Mesenchymal stem cell (in vitro differentiated cells and primary cell): ENCODE data around the gene CBR1.

ENCODE experiments used
- DNase-seq: peaks from one replicate; pipeline ENCODE4 v3.0.0-alpha.2; 2013
- H2AFZ ChIP-seq: one replicate; pipeline ENCODE4 v1.6.1; 2013; ENCODE audit warnings: low read depth, mild to moderate bottlenecking, control low read depth, inconsistent platforms, low read length, moderate library complexity
- H2AK5ac ChIP-seq: 2 replicates; pipeline ENCODE4 v1.6.1; 2013; ENCODE audit warnings: low read length, moderate library complexity, mild to moderate bottlenecking, inconsistent platforms; ENCODE audit not compliant: severe bottlenecking
- H2BK120ac ChIP-seq: one replicate; pipeline ENCODE4 v1.6.1; 2013; ENCODE audit warnings: low read depth, mild to moderate bottlenecking, inconsistent platforms, low read length, moderate library complexity
- H2BK12ac ChIP-seq, 2 experiments: one replicate each; pipeline ENCODE4 v1.6.1; 2013; ENCODE audit warnings: inconsistent platforms in 2 of 2, low read length in 2 of 2, mild to moderate bottlenecking in 2 of 2, moderate library complexity in 2 of 2, control low read depth in 1 of 2
- H2BK15ac ChIP-seq: one replicate; pipeline ENCODE4 v1.6.1; 2013; ENCODE audit warnings: mild to moderate bottlenecking, low read depth, inconsistent platforms; ENCODE audit not compliant: poor library complexity, severe bottlenecking
- H2BK5ac ChIP-seq: 2 replicates; pipeline ENCODE4 v1.6.1; 2013; ENCODE audit warnings: low read depth, mild to moderate bottlenecking, low read length, control low read depth, inconsistent platforms; ENCODE audit not compliant: poor library complexity, severe bottlenecking
- H3K14ac ChIP-seq, 2 experiments: one replicate each; pipeline ENCODE4 v1.6.1; 2013; ENCODE audit warnings: inconsistent platforms in 2 of 2, low read length in 2 of 2, control low read depth in 1 of 2, mild to moderate bottlenecking in 1 of 2, moderate library complexity in 1 of 2
- H3K18ac ChIP-seq, 2 experiments: one replicate each; pipeline ENCODE4 v1.6.1; 2013; ENCODE audit warnings: inconsistent platforms in 2 of 2, low read length in 2 of 2, control low read depth in 1 of 2, low read depth in 1 of 2, mild to moderate bottlenecking in 1 of 2
- H3K23ac ChIP-seq, 2 experiments: one replicate each; pipeline ENCODE4 v1.6.1; 2013; ENCODE audit warnings: inconsistent platforms in 2 of 2, low read length in 2 of 2, mild to moderate bottlenecking in 2 of 2, moderate library complexity in 2 of 2, control low read depth in 1 of 2
- H3K27ac ChIP-seq: 2 replicates; pipeline ENCODE4 v1.5.1; 2013; ENCODE audit warnings: mild to moderate bottlenecking, moderate library complexity, low read length, control low read depth, inconsistent platforms; ENCODE audit not compliant: poor library complexity, severe bottlenecking
- H3K27me3 ChIP-seq, 2 experiments: 2 replicates each; pipeline versions ENCODE4 v1.6.1 to v1.7.0; 2013; ENCODE audit warnings: low read length in 2 of 2, mild to moderate bottlenecking in 2 of 2, moderate library complexity in 2 of 2, control low read depth in 1 of 2, inconsistent platforms in 1 of 2; ENCODE audit not compliant: control insufficient read depth in 1 of 2, insufficient read depth in 1 of 2
- H3K36me3 ChIP-seq, 2 experiments: 2 replicates each; pipeline versions ENCODE4 v1.6.1 to v1.7.0; 2013; ENCODE audit warnings: low read length in 2 of 2, control low read depth in 1 of 2, inconsistent platforms in 1 of 2, low read depth in 1 of 2, mild to moderate bottlenecking in 1 of 2; ENCODE audit not compliant: insufficient read depth in 2 of 2, control insufficient read depth in 1 of 2
- H3K4ac ChIP-seq, 2 experiments: one replicate each; pipeline ENCODE4 v1.6.1; 2013; ENCODE audit warnings: inconsistent platforms in 2 of 2, low read length in 2 of 2, mild to moderate bottlenecking in 2 of 2, moderate library complexity in 2 of 2, control low read depth in 1 of 2, low read depth in 1 of 2
- H3K4me1 ChIP-seq: 2 replicates; pipeline ENCODE4 v1.6.1; 2013; ENCODE audit warnings: low read depth, low read length, control low read depth; ENCODE audit not compliant: control insufficient read depth, insufficient read depth
- H3K4me2 ChIP-seq: 2 replicates; pipeline ENCODE4 v1.6.1; 2013; ENCODE audit warnings: low read length, mild to moderate bottlenecking, inconsistent platforms; ENCODE audit not compliant: poor library complexity, severe bottlenecking
- H3K4me3 ChIP-seq, 2 experiments: 2 replicates each; pipeline versions ENCODE4 v1.5.1 to v1.7.0; 2013; ENCODE audit warnings: low read length in 2 of 2, mild to moderate bottlenecking in 2 of 2, control low read depth in 1 of 2, low read depth in 1 of 2; ENCODE audit not compliant: insufficient read depth in 1 of 2
- H3K79me1 ChIP-seq: replicated peaks from 2 replicates; pipeline ENCODE4 v1.6.1; 2013; ENCODE audit warnings: mild to moderate bottlenecking, control low read depth, low read length, inconsistent platforms; ENCODE audit not compliant: poor library complexity, severe bottlenecking
- H3K9ac ChIP-seq: 2 replicates; pipeline ENCODE4 v1.7.0; 2013; ENCODE audit warnings: mild to moderate bottlenecking, low read length, moderate library complexity
- H3K9me3 ChIP-seq: 2 replicates; pipeline ENCODE4 v1.7.0; 2013; ENCODE audit warnings: mild to moderate bottlenecking, low read length; ENCODE audit not compliant: control insufficient read depth
- H4K8ac ChIP-seq: one replicate; pipeline ENCODE4 v1.6.1; 2013; ENCODE audit warnings: inconsistent platforms, mild to moderate bottlenecking, low read length, moderate library complexity
- H4K91ac ChIP-seq: one replicate; pipeline ENCODE4 v1.6.1; 2013; ENCODE audit warnings: mild to moderate bottlenecking, low read length, inconsistent platforms
- WGBS: methylation state at CpG from one replicate; pipeline ENCODE4 v1.1.7; 2013; ENCODE audit warnings: mixed read lengths; 5-methylcytosine and 5-hydroxymethylcytosine counted together

Gene CBR1

DNA sequence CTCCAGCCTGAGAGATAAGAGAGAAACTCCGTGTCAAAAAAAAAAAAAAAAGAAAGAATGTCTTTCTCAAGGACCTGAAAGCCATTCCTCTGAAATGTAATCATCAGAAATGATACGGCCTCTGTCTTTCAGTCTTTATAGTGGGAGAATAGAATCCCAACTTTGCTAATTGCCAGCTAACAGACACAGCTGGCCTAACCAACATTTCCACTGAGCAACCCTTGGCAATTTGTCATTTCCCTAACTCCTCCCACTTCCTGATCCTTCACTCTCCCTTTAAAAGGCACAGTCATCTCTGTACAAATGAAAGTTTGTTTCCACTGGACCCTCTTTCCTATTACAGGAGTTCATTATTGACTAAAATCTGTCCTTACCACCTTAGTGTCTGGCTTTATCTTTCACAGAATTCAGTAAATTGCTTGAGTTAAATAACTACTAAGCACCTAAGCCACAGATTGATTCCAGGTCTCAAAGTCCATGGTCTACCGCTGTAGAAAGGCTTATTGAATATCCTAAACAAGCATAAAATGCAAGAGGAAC is 4.3 kb upstream of the CBR1 start:
- H3K36me3 ChIP-seq = no peaks in the 10 kb centered on the region

DNA sequence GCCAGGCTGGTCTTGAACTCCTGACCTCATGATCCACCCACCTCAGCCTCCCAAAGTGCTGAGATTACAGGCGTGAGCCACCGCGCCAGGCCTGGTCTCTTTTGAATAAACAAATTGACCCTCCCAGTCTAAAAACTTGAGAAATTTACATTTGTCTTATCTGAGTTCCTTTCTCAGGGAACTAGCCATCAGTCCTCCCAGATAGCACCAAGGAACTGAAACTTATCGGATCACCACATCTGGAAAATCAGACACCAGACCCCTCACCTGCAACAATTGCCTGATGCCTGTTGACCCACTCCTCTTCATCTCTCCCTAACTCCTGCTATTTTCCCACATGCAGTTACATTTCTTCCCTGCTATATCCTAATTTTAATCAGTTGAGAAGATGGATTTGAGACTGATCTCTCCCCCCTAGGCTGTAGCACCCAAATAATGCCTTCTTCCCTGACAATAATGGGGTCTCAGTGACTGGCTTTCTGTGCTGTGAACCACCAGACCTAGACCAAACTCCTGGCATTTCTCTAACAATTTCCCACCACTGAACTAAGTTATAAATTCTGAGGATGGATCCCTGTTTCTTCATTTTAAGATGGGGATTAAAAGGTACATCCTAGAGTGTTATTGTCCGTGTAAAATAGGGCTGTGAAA is 951 bp upstream of the CBR1 start:
- Histone ChIP-seq H3K9me3 (peaks cover 5% of the 10 kb centered on the region), H4K91ac (no peak overlapping the region), H2AK5ac (no peak overlapping the region), H3K79me1 (no peaks in the 10 kb centered on the region), H3K4me2 (no peak overlapping the region), H3K23ac (no peak overlapping the region), H4K8ac (no peak overlapping the region), H3K27ac (no peak overlapping the region), H2BK15ac (no peak overlapping the region), H3K14ac (no peak overlapping the region), H3K27me3 (peaks cover 0 to 13% of the 10 kb centered on the region in 2 experiments), H2AFZ (no peak overlapping the region), H3K4me3 (peak overlapping the region in 1 of 2 experiments; percentile 91), H3K4me1 (no peaks in the 10 kb centered on the region), H3K18ac (no peak overlapping the region), H3K36me3 (peaks cover 0 to 30% of the 10 kb centered on the region in 2 experiments), H2BK12ac (no peak overlapping the region), H2BK120ac (no peak overlapping the region), H3K4ac (no peak overlapping the region), H2BK5ac (no peak overlapping the region), H3K9ac (peak overlapping the region; percentile 90)
- WGBS = 99% methylated on average over 4 of the region's 5 CpGs
- no peak for DNase-seq

More for the DNA sequence above, 4.3 kb upstream of the CBR1 start:
- no peak overlapping the region for H3K18ac ChIP-seq
- H3K4me1 ChIP-seq = no peaks in the 10 kb centered on the region
- H3K9ac ChIP-seq = peak overlapping the region; percentile 4
- H3K9me3 ChIP-seq = peaks cover 5% of the 10 kb centered on the region
- H3K4me3 ChIP-seq = no peak overlapping the region
- no peak overlapping the region for H3K4ac ChIP-seq
- no peak overlapping the region for H3K4me2 ChIP-seq
- H2BK12ac ChIP-seq = no peak overlapping the region
- no peak overlapping the region for H3K14ac ChIP-seq
- 96% methylated on average over 1 of the region's 3 CpGs for whole genome bisulfite sequencing
- no peak overlapping the region for H3K23ac ChIP-seq
- no peak overlapping the region for H2AFZ ChIP-seq
- peak; percentile 58 for DNase-seq
- no peak overlapping the region for H2AK5ac ChIP-seq
- H4K91ac ChIP-seq = no peak overlapping the region
- no peak overlapping the region for H4K8ac ChIP-seq
- no peak overlapping the region for H2BK5ac ChIP-seq
- H2BK120ac ChIP-seq = no peak overlapping the region
- H2BK15ac ChIP-seq = no peak overlapping the region
- no peaks in the 10 kb centered on the region for H3K27me3 ChIP-seq
- H3K79me1 ChIP-seq = no peaks in the 10 kb centered on the region
- H3K27ac ChIP-seq = no peak overlapping the region

GRCh38 chr21:36070999-36071398 is 1.2 kb downstream of the CBR1 start:
- no peak overlapping the region for H2BK120ac ChIP-seq
- H3K18ac ChIP-seq = no peak overlapping the region
- no peaks in the 10 kb centered on the region for H3K4me1 ChIP-seq
- H3K4me3 ChIP-seq = peak overlapping the region in 1 of 2 experiments; percentile 91
- no peak overlapping the region for H3K14ac ChIP-seq
- no peak overlapping the region for H2BK5ac ChIP-seq
- H3K4me2 ChIP-seq = no peak overlapping the region
- peak overlapping the region; percentile 90 for H3K9ac ChIP-seq
- no peak overlapping the region for H4K91ac ChIP-seq
- no peak overlapping the region for H3K4ac ChIP-seq
- H2AK5ac ChIP-seq = no peak overlapping the region
- H3K79me1 ChIP-seq = no peaks in the 10 kb centered on the region
- 88% methylated on average over 7 of the region's 7 CpGs for WGBS
- H2AFZ ChIP-seq = no peak overlapping the region
- H3K36me3 ChIP-seq = peaks cover 0 to 39% of the 10 kb centered on the region in 2 experiments
- peaks cover 0 to 20% of the 10 kb centered on the region in 2 experiments for H3K27me3 ChIP-seq
- no peak overlapping the region for H2BK12ac ChIP-seq
- peaks cover 5% of the 10 kb centered on the region for H3K9me3 ChIP-seq
- no peak overlapping the region for H3K23ac ChIP-seq
- DNase-seq = no peak
- H3K27ac ChIP-seq = no peak overlapping the region
- no peak overlapping the region for H4K8ac ChIP-seq
- H2BK15ac ChIP-seq = no peak overlapping the region

DNA sequence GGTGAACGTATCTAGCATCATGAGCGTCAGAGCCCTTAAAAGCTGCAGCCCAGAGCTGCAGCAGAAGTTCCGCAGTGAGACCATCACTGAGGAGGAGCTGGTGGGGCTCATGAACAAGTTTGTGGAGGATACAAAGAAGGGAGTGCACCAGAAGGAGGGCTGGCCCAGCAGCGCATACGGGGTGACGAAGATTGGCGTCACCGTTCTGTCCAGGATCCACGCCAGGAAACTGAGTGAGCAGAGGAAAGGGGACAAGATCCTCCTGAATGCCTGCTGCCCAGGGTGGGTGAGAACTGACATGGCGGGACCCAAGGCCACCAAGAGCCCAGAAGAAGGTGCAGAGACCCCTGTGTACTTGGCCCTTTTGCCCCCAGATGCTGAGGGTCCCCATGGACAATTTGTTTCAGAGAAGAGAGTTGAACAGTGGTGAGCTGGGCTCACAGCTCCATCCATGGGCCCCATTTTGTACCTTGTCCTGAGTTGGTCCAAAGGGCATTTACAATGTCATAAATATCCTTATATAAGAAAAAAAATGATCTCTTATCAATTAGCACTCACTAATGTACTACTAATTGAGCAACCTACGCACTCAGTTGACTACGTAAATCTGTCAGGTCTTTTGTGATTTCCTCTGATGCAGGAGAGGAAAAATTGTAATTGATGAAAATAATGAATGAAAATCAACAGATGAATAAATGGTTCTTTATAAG is 2.8 kb downstream of the CBR1 start:
- 94% methylated on average over 12 of the region's 12 CpGs for WGBS
- Histone ChIP-seq H3K4me3 (no peak overlapping the region), H3K14ac (no peak overlapping the region)

More for the DNA sequence above, 2.8 kb downstream of the CBR1 start:
- no peaks in the 10 kb centered on the region for H3K4me1 ChIP-seq
- H3K4ac ChIP-seq = no peak overlapping the region
- H3K27me3 ChIP-seq = peaks cover 0 to 20% of the 10 kb centered on the region in 2 experiments
- no peak overlapping the region for H3K23ac ChIP-seq
- H3K79me1 ChIP-seq = no peaks in the 10 kb centered on the region
- no peak overlapping the region for H2BK5ac ChIP-seq
- no peak overlapping the region for H4K8ac ChIP-seq
- no peak overlapping the region for H3K27ac ChIP-seq
- no peak overlapping the region for H2BK12ac ChIP-seq
- H3K9ac ChIP-seq = no peak overlapping the region
- no peak overlapping the region for H2BK120ac ChIP-seq
- H2BK15ac ChIP-seq = no peak overlapping the region
- DNase-seq = no peak
- H2AK5ac ChIP-seq = no peak overlapping the region
- H3K36me3 ChIP-seq = peaks cover 0 to 39% of the 10 kb centered on the region in 2 experiments
- peaks cover 5% of the 10 kb centered on the region for H3K9me3 ChIP-seq
- no peak overlapping the region for H3K4me2 ChIP-seq
- H4K91ac ChIP-seq = no peak overlapping the region
- H2AFZ ChIP-seq = no peak overlapping the region
- H3K18ac ChIP-seq = no peak overlapping the region
